GM13976 (cell line): ENCODE results near the gene SPACA9.

Source experiments
- DNase-seq: peaks from one replicate; pipeline ENCODE4 v3.0.0; 2012; ENCODE audit warnings: low spot score
- in situ Hi-C: fragments of 300-500 bp; cut with MboI; formaldehyde crosslinking; loops from one replicate; pipeline ENCODE4 v1.12.0; 2022; ENCODE audit warnings: low sequenced_read_pairs, mixed read lengths, inconsistent platforms; ENCODE audit not compliant: unreplicated experiment
- TF ChIP-seq, protein P1 (sequence below): IDR thresholded peaks from 2 replicates; pipeline ENCODE4 v1.5.1; 2012; ENCODE audit warnings: borderline replicate concordance, mild to moderate bottlenecking; ENCODE audit not compliant: insufficient read depth; ENCODE audit errors: extremely low read depth, missing control alignments, control extremely low read depth

SPACA9 gene

DNA sequence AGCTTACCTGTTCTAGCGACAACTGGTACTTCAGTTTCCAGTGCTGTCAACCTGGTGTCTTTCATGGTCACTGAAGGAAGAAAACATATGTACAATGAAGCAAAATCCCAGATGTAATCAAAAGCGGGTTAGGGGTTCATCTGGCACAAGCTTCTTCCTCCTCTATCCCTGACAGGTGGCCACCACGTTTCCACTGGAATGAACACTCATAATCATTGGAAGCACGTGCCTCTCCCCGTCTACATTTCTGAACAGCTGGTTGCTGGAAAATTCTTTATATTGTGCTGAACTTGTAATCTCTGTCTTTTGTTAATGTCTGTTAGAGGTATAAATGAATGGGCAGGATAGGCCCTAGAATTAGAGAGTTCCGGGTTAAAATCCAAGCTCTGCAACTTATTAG is 56.3 kb downstream of the SPACA9 start:
- in situ Hi-C loops, result no loop called here
- TF ChIP-seq, protein P1, sequence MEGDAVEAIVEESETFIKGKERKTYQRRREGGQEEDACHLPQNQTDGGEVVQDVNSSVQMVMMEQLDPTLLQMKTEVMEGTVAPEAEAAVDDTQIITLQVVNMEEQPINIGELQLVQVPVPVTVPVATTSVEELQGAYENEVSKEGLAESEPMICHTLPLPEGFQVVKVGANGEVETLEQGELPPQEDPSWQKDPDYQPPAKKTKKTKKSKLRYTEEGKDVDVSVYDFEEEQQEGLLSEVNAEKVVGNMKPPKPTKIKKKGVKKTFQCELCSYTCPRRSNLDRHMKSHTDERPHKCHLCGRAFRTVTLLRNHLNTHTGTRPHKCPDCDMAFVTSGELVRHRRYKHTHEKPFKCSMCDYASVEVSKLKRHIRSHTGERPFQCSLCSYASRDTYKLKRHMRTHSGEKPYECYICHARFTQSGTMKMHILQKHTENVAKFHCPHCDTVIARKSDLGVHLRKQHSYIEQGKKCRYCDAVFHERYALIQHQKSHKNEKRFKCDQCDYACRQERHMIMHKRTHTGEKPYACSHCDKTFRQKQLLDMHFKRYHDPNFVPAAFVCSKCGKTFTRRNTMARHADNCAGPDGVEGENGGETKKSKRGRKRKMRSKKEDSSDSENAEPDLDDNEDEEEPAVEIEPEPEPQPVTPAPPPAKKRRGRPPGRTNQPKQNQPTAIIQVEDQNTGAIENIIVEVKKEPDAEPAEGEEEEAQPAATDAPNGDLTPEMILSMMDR, result no peak
- DNase-seq, result no peak

DNA sequence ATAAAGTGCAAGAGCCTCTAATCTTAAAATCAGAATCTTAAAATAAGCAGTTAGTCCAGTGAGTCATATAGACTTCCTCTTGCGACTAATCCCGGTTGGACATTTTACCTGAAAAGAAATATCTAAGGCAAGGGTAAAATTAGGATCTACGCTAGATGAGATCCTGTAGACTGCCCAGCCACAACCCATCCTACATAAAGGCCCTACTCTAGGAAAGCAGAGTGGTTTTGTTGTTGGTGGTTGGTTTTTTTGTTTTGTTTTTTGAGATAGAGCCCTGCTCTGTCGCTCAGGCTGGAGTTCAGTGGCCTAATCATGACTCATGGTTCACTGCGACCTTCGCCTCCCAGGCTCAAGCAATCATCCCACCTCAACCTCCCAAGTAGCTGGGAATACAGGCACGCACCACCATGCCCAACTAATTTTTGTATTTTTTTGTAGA is 58.8 kb downstream of the SPACA9 start:
- DNase-seq, result no peak
- TF ChIP-seq, protein P1, result no peak
- in situ Hi-C loops, result no loop called here

DNA sequence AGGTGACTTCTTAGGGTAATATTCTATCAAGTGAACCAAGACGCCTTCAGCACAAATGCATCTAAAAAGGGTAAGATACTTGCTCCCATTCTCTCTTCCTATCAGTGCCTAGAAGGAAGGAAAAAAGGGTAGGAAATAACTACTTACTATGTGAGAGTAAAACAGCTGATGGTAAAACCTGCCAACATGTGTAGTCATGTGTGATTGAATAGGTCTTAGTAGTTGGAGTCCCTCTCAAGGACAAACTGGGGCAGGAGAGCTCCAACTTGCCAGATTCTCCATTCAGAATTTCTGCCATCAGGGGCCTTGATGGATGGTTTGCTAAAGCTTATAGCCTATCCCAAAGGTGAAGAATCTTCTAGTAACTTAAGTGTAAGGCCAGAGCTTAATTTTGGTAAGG is 60.5 kb downstream of the SPACA9 start:
- no peak for DNase-seq
- TF ChIP-seq, protein P1, result no peak
- in situ Hi-C loops, result no loop called here
